Measurements from ENCODE around the gene CDH4.

DNA sequence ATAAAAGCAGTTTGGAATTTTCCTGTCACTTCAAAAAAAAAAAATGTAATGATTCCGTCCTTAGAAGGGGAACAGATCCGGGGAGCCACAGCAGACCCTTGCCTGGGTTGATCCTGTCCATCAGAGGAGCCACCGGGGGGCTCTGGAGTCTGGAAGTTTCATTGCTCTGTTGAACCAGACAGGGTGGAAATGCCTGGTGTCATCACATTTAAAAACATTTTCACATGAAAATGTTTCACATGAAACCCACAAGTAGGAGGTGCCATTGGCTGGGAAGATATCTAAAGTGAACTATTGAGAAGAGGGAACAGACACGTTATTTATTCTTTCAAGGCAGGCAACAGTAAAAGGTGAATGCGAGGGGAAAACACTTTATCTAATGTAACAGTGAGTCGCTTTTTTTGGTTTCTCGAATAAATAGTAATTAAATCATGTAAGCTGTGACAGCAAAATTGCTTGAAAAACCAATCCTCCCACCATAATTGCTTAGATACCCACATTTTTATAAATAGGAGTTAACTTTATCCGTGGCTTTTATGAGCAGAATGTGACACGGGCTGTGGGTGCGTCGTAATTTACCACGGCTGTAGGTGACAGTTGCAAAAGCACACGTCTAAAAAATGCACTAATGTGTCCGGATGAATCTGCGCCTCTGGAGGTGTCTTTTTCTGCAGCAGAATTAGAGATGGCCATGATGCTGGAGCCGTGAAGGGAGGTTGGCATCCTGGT, 490.2 kb downstream of the CDH4 start:
- no peak for TF ChIP-seq POLR2A (IDR thresholded peaks at IDR 0.05)
- TF ChIP-seq, protein P1, sequence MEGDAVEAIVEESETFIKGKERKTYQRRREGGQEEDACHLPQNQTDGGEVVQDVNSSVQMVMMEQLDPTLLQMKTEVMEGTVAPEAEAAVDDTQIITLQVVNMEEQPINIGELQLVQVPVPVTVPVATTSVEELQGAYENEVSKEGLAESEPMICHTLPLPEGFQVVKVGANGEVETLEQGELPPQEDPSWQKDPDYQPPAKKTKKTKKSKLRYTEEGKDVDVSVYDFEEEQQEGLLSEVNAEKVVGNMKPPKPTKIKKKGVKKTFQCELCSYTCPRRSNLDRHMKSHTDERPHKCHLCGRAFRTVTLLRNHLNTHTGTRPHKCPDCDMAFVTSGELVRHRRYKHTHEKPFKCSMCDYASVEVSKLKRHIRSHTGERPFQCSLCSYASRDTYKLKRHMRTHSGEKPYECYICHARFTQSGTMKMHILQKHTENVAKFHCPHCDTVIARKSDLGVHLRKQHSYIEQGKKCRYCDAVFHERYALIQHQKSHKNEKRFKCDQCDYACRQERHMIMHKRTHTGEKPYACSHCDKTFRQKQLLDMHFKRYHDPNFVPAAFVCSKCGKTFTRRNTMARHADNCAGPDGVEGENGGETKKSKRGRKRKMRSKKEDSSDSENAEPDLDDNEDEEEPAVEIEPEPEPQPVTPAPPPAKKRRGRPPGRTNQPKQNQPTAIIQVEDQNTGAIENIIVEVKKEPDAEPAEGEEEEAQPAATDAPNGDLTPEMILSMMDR (IDR thresholded peaks at IDR 0.05 in 8 of 11, conservative IDR thresholded peaks at IDR 0.05 in 3 of 11) = no peak
- TF ChIP-seq POLR2AphosphoS5 (IDR thresholded peaks at IDR 0.05) = no peak
